GM10248 (cell line): Measurements from ENCODE around the gene TUT1.
"Not testable (repeated sequence)": the region's sequence is repeated elsewhere in the genome, so short reads cannot be mapped to it uniquely, and the experiment has no call there.

Experiments
- CTCF ChIA-PET: fragments of 300-600 bp; sonication (Branson Sonifier 250); formaldehyde crosslinking; extraction: SDS; loops from one replicate; lab custom pipeline; 2021; ENCODE audit warnings: antibody characterized with exemption; lab: Yijun Ruan, JAX
- POLR2A ChIA-PET: fragments of 350-650 bp; sonication (Branson Sonifier 250); formaldehyde crosslinking; extraction: SDS; loops from one replicate; lab custom pipeline; 2020; ENCODE audit warnings: antibody characterized with exemption; lab: Yijun Ruan, JAX
- DNase-seq: peaks from one replicate; pipeline ENCODE4 v3.0.0; 2012; ENCODE audit errors: extremely low spot score
- CTCF ChIP-seq: IDR thresholded peaks from 2 replicates; pipeline ENCODE4 v1.5.1; 2012; ENCODE audit warnings: mild to moderate bottlenecking, low read depth; ENCODE audit errors: extremely low read depth, missing control alignments, control extremely low read depth

Gene TUT1

GRCh38 chr11:62574363-62575071, 16.8 kb downstream of the TUT1 start:
- TF ChIP-seq CTCF, result no peak
- peak; percentile 40 for DNase-seq
- CTCF ChIA-PET, result interaction anchor here (0.7 to 2.9 kb wide), 9 partner anchors 9 to 150 kb away, joined by 3 to 11 read pairs (median 4); partner anchors contain the start of gene TUT1
- POLR2A ChIA-PET, result interaction anchor here (0.5 to 4.2 kb wide), 24 partner anchors 8 to 287 kb away, joined by 3 to 87 read pairs (median 6); partner anchors contain the start of genes C11orf98, CSKMT, HNRNPUL2 and MTA2

GRCh38 chr11:62573592-62574362, 17.5 kb downstream of the TUT1 start, which contains the start of gene EEF1G:
Gene EEF1G (minus strand): TSS chr11:62573891. CDS start chr11:62573842, 49 bp downstream.
- no peak for TF ChIP-seq CTCF
- ChIA-PET CTCF (interaction anchor here (0.7 to 2.9 kb wide), 7 partner anchors 10 to 150 kb away, joined by 3 to 11 read pairs (median 4); no protein-coding TSS in a partner anchor), POLR2A (interaction anchor here (0.5 to 4.2 kb wide), 27 partner anchors 9 to 1214 kb away, joined by 3 to 87 read pairs (median 4); partner anchors contain the start of genes C11orf98, CSKMT, HNRNPUL2 and LBHD1)
- DNase-seq, result peak; percentile 99

GRCh38 chr11:62573006-62573591, 18.2 kb downstream of the TUT1 start:
- no peak for DNase-seq
- no peak for TF ChIP-seq CTCF
- ChIA-PET CTCF (interaction anchor here (0.7 to 4.7 kb wide), 6 partner anchors 10 to 149 kb away, joined by 3 to 52 read pairs (median 4); no protein-coding TSS in a partner anchor), POLR2A (interaction anchor here (0.6 to 4.2 kb wide), 22 partner anchors 8 to 1214 kb away, joined by 3 to 87 read pairs (median 5); partner anchors contain the start of genes C11orf98, CSKMT, HNRNPUL2 and LBHD1)

GRCh38 chr11:62572431-62572830, 18.9 kb downstream of the TUT1 start:
- POLR2A ChIA-PET, result interaction anchor here (0.8 kb wide), 1 partner anchor 20 kb away, joined by 3 read pairs; the partner anchor contains the start of gene TUT1
- CTCF ChIA-PET, result interaction anchor here (1.0 to 4.7 kb wide), 3 partner anchors 13 to 30 kb away, joined by 4 to 52 read pairs (median 7); no protein-coding TSS in a partner anchor
- no peak for DNase-seq
- no peak for TF ChIP-seq CTCF

- ChIA-PET CTCF (interaction anchor here (1.5 to 4.7 kb wide), 2 partner anchors 12 to 147 kb away, joined by 8 to 52 read pairs; no protein-coding TSS in a partner anchor), POLR2A (interaction anchor here (1.1 kb wide), 1 partner anchor 20 kb away, joined by 3 read pairs; no protein-coding TSS in a partner anchor)
Observed at GRCh38 chr11:62571493-62571892, 19.8 kb downstream of the TUT1 start.

GRCh38 chr11:62570903-62571302, 20.4 kb downstream of the TUT1 start:
- DNase-seq, result not testable (repeated sequence)
- ChIA-PET CTCF (interaction anchor here (1.5 to 4.7 kb wide), 2 partner anchors 12 to 146 kb away, joined by 8 to 52 read pairs; no protein-coding TSS in a partner anchor), POLR2A (interaction anchor here (0.6 to 2.0 kb wide), 3 partner anchors 19 to 202 kb away, joined by 3 to 7 read pairs (median 5); partner anchors contain the start of gene TUT1)

More at GRCh38 chr11:62571493-62571892, 19.8 kb downstream of the TUT1 start:
- DNase-seq, result not testable (repeated sequence)

GRCh38 chr11:62569611-62570010, 21.7 kb downstream of the TUT1 start:
- TF ChIP-seq CTCF, result no peak

More at GRCh38 chr11:62569611-62570010, 21.7 kb downstream of the TUT1 start:
- DNase-seq, result no peak
- ChIA-PET POLR2A (interaction anchor here (0.7 to 2.0 kb wide), 2 partner anchors 16 to 22 kb away, joined by 3 to 7 read pairs; partner anchors contain the start of gene TUT1), CTCF (interaction anchor here (1.2 to 4.7 kb wide), 4 partner anchors 10 to 145 kb away, joined by 3 to 52 read pairs (median 6); no protein-coding TSS in a partner anchor)
